Glutamatergic neuron (in vitro differentiated cells): ENCODE measurements around the gene FBLN1. TPM values are rescaled to one million over a fixed set of nuclear protein-coding genes. Genes with fewer than 3 reads are reported as not detected.

Experiments
- DNase-seq: peaks from one replicate; pipeline ENCODE4 v3.0.0; 2022
- H3K27ac Mint-ChIP-seq: one replicate; pipeline ENCODE4 v1.8.0; 2020; ENCODE audit warnings: mild to moderate bottlenecking, mixed read lengths, inconsistent platforms; ENCODE audit not compliant: unreplicated experiment
- H3K27me3 Mint-ChIP-seq: one replicate; pipeline ENCODE4 v1.8.0; 2020; ENCODE audit warnings: mild to moderate bottlenecking, moderate library complexity, mixed read lengths, inconsistent platforms; ENCODE audit not compliant: unreplicated experiment
- H3K36me3 Mint-ChIP-seq: one replicate; pipeline ENCODE4 v1.8.0; 2020; ENCODE audit warnings: mild to moderate bottlenecking, mixed read lengths, inconsistent platforms; ENCODE audit not compliant: unreplicated experiment
- H3K4me1 Mint-ChIP-seq: one replicate; pipeline ENCODE4 v1.8.0; 2020; ENCODE audit warnings: mild to moderate bottlenecking, low read depth, mixed read lengths, inconsistent platforms; ENCODE audit not compliant: unreplicated experiment
- H3K4me3 Mint-ChIP-seq: one replicate; pipeline ENCODE4 v1.8.0; 2020; ENCODE audit warnings: mild to moderate bottlenecking, mixed read lengths, inconsistent platforms; ENCODE audit not compliant: unreplicated experiment
- H3K9me3 Mint-ChIP-seq: one replicate; pipeline ENCODE4 v1.8.0; 2020; ENCODE audit warnings: mild to moderate bottlenecking, moderate library complexity, mixed read lengths, inconsistent platforms; ENCODE audit not compliant: unreplicated experiment
- CTCF ChIP-seq: fragments of 200-600 bp; sonication (generic); IDR thresholded peaks from one replicate; pipeline ENCODE4 v1.5.0; 2021; ENCODE audit not compliant: partially characterized antibody, unreplicated experiment
- total RNA-seq: library from RNA; stranded (reverse); fragmentation: NEBNext Ultra II Directional; extraction: Animal tissue kit (Norgen Biotek cat#: 25700); gene quantifications from one replicate; pipeline ENCODE4 v1.2.1, GENCODE V29; 2021; ENCODE audit not compliant: unreplicated experiment

Gene FBLN1
- total RNA-seq, 1 donor from 2014 or later: 184 TPM

- no peak for DNase-seq
- H3K9me3 Mint-ChIP-seq: peaks cover 23% of the 10 kb centered on the region
- no peak overlapping the region for H3K27ac Mint-ChIP-seq
- peaks cover 52% of the 10 kb centered on the region for H3K36me3 Mint-ChIP-seq
- peaks cover 6% of the 10 kb centered on the region for H3K27me3 Mint-ChIP-seq
- no peak for TF ChIP-seq CTCF
- H3K4me1 Mint-ChIP-seq: no peaks in the 10 kb centered on the region
- H3K4me3 Mint-ChIP-seq: no peak overlapping the region
Measured at GRCh38 chr22:45562537-45563361, 60.1 kb downstream of the FBLN1 start.

GRCh38 chr22:45563362-45564040, 60.8 kb downstream of the FBLN1 start:
- Mint-ChIP-seq H3K4me1 (no peaks in the 10 kb centered on the region), H3K4me3 (no peak overlapping the region), H3K27me3 (peaks cover 6% of the 10 kb centered on the region), H3K9me3 (peaks cover 23% of the 10 kb centered on the region), H3K27ac (no peak overlapping the region), H3K36me3 (peaks cover 45% of the 10 kb centered on the region)
- no peak for DNase-seq
- TF ChIP-seq CTCF: no peak

DNA sequence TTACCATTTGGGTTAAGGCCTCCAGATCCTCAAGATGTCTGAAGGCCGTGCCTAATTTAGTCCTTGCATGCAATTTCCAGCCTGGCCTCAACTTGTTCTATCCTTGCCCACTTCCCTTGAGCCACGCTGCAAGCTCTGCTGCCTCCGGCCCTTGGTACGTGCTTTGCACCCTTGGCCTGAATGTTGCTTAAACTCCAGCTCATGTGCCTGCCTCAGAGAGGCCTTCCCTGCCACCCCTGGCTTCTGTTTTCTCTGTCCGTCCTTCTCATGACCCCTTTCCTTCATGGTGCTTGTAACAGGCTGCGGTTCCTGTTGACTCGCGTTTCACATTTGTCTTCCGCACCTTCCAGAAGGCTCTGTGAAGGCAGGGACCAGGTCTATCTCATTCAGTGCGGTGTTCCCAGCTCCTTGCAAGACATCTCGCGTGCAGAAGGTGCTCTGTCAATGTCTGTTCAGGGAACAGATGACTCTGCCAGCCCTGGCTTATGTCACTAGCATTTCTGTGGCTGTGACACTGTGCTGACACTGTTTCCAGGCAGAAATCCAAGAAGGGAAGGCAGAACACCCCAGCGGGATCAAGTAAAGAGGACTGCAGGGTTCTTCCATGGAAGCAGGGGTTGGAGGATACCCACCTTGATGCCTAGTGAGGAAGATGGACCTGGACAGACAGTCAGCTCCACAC, 61.8 kb downstream of the FBLN1 start:
- peak overlapping the region; percentile 22 for H3K4me3 Mint-ChIP-seq
- H3K27me3 Mint-ChIP-seq: peaks cover 4% of the 10 kb centered on the region
- peaks cover 19% of the 10 kb centered on the region for H3K9me3 Mint-ChIP-seq
- no peak for DNase-seq
- H3K27ac Mint-ChIP-seq: no peak overlapping the region
- TF ChIP-seq CTCF: no peak
- peaks cover 44% of the 10 kb centered on the region for H3K36me3 Mint-ChIP-seq
- no peaks in the 10 kb centered on the region for H3K4me1 Mint-ChIP-seq

DNA sequence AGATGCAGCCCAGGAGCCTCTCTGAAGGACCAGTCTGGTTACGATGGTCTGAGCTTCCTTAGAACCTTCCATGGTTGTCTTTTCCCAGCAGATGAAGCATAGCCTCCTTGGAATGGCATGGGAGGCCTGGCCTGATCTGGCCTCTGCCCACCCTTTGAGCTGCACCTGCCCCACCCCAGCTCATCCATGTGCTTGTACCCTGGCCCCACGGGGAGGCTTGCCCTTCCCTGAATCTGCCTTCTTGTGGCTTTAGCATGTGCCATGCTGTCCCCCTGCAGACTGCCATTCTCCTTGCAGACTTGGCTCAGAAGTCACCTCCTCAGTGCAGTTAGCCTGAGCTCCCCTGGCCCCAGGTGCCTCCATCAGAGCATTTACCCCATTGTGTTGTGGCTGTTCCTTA, 62.5 kb downstream of the FBLN1 start:
- Mint-ChIP-seq H3K4me1 (no peaks in the 10 kb centered on the region), H3K9me3 (peaks cover 15% of the 10 kb centered on the region), H3K36me3 (peaks cover 40% of the 10 kb centered on the region), H3K27me3 (peaks cover 4% of the 10 kb centered on the region), H3K27ac (no peak overlapping the region), H3K4me3 (no peak overlapping the region)
- DNase-seq: no peak
- no peak for TF ChIP-seq CTCF
